ENCODE data around the gene SMKR1.
"Not testable (repeated sequence)": the region's sequence is repeated elsewhere in the genome, so short reads cannot be mapped to it uniquely, and the experiment has no call there.

SMKR1 gene

GRCh38 chr7:129482781-129483180 is 19.6 kb upstream of the SMKR1 start:
- DNase-seq (ENCODE audit: low spot score): no peak

- DNase-seq (ENCODE audit: low spot score): no peak
Observed at GRCh38 chr7:129489491-129489890, 12.8 kb upstream of the SMKR1 start.

DNA sequence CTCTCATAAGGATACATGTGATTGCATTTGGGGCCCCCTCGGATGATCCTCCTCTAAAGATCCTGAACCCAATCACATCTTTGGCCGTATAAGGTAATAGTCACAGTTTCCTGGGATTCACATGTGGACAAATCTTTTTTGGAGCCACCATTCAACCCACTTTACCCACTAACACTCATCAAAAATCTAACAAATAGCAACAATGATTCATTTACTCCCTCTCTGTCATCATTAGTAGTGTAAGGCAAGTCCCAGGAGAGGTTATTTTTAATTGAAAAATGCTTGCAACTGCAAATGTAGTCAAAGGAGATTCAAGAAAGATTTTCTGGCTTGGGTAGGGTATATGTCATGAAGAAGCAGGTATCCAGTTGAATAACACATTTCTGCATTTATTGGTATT is 9.9 kb upstream of the SMKR1 start:
- no peak for DNase-seq (ENCODE audit: low spot score)

- DNase-seq (ENCODE audit: low spot score): no peak
Observed at GRCh38 chr7:129493555-129493954, 8.8 kb upstream of the SMKR1 start.

DNA sequence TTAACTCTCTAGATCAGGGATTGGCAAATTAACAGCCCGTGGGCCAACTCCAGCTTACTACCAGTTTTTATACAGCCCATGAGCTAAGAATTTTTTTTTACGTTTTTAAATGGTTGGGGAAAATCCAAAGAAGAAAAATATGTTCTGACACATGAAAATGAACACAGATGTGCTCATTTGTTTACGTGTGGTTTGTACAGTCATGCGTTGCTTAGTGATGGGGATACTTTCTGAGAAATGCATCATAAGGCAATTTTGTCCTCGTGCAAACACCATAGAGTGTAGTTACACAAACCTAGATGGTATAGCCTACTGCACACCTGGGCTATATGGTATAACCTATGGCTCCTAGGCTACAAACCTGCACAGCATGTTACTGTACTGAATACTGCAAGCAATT is 8.3 kb upstream of the SMKR1 start:
- no peak for DNase-seq (ENCODE audit: low spot score)

DNA sequence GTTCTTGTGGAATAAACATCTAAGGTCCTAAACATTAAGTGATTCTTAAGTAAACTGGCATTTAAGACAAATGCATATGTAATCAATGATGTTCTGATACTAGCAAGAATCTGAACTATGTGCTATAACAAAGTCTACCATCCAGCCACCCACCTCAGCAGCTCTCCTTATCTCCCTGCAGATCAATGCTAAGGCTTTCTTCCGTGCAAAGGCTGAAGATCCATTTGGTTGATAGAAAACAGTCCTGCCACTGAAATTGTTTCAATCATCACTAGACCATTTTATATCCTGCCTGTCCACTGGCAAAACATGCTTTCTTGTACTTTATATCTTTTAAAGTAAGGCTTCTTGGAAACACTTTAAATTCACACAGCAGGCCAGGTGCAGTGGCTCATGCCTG is 6.3 kb upstream of the SMKR1 start:
- DNase-seq (ENCODE audit: low spot score): no peak

DNA sequence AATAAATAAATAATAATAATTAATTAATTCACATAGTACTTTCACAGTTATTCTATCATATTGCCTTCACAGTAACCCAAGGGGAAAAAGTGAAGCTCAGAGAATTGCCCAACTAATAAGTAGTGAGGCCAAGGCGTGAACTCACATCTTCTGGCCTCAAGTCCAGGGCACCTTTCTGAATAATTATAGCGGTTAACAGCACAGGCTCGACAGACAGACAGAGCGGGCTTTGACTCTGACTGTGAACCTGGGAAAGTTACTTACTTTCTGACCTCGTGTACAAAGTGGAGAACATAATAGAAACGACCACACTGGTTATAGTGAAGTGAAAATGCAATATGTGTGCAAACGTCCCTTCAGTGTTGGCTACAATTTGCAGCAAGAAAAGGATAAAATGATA is 5.7 kb upstream of the SMKR1 start:
- no peak for DNase-seq (ENCODE audit: low spot score)

- no peak for DNase-seq (ENCODE audit: low spot score)
Observed at GRCh38 chr7:129497156-129497555, 5.2 kb upstream of the SMKR1 start.

GRCh38 chr7:129498021-129498420 is 4.3 kb upstream of the SMKR1 start:
- DNase-seq (ENCODE audit: low spot score): no peak

DNA sequence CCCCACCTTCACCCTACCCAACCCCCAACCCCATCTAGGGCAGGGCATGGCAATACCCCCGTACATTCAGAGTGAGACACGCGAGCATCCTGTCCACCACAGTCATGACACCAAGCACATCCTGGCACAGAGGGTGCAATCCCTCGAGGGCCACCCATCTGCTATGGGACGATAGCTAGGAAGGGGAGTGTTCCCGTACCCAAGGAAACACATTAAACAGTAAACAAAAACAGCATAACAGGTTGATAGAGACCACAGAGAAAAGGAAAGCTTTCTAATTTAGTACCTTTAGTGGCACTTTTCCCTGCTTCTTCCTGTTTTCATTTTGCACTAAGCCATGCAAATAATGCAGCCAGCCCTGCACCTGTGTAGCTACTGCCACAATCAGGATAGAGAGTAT is 2.3 kb upstream of the SMKR1 start:
- no peak for DNase-seq (ENCODE audit: low spot score)

- peak; percentile 7 for DNase-seq (ENCODE audit: low spot score)
Observed at GRCh38 chr7:129502708-129503685, 666 bp downstream of the SMKR1 start.

GRCh38 chr7:129503725-129504124 is 1.4 kb downstream of the SMKR1 start:
- no peak for DNase-seq (ENCODE audit: low spot score)

GRCh38 chr7:129512192-129512591 is 9.9 kb downstream of the SMKR1 start:
- no peak for DNase-seq (ENCODE audit: low spot score)

- DNase-seq (ENCODE audit: low spot score): no peak
Observed at GRCh38 chr7:129513546-129513945, 11.2 kb downstream of the SMKR1 start.

DNA sequence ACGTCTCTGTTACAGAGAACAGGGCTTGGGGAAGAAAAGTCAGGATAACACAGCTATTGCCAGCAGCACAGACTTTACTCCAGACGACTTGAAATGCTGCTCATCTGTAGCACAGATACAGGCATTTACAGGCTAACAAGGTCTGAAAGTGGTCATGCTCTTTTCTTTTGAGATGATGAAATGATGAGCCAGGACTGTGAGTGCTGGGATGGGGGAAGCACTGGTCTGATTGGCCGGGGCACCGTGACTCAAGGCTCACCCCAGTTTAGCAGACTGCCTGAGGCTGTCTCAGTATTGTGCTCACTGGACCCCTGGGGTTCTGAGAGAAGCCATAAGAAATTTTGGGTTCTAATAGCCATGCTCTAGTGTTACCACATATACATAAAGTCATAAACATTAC is 12.4 kb downstream of the SMKR1 start:
- DNase-seq (ENCODE audit: low spot score): no peak

DNA sequence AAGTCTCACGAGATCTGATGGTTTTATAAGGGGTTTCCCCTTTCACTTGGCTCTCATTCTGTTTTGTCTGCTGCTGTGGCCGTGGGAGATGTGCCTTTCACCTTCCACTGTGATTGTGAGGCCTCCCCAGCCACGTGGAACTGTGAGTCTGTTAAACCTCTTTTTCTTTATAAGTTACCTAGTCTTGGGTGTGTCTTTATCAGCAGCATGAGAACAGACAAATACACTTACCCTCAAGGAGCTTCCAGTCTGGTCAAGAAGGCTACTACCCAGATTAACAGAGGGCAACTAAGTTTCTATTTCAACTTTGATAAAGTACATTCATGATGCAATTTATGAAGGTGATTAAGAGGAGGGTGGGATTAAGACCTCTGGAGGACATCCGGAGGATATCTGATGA is 13.1 kb downstream of the SMKR1 start:
- DNase-seq (ENCODE audit: low spot score): no peak

GRCh38 chr7:129517931-129518330 is 15.6 kb downstream of the SMKR1 start:
- DNase-seq (ENCODE audit: low spot score): no peak

GRCh38 chr7:129519464-129519863 is 17.1 kb downstream of the SMKR1 start:
- DNase-seq (ENCODE audit: low spot score): no peak

DNA sequence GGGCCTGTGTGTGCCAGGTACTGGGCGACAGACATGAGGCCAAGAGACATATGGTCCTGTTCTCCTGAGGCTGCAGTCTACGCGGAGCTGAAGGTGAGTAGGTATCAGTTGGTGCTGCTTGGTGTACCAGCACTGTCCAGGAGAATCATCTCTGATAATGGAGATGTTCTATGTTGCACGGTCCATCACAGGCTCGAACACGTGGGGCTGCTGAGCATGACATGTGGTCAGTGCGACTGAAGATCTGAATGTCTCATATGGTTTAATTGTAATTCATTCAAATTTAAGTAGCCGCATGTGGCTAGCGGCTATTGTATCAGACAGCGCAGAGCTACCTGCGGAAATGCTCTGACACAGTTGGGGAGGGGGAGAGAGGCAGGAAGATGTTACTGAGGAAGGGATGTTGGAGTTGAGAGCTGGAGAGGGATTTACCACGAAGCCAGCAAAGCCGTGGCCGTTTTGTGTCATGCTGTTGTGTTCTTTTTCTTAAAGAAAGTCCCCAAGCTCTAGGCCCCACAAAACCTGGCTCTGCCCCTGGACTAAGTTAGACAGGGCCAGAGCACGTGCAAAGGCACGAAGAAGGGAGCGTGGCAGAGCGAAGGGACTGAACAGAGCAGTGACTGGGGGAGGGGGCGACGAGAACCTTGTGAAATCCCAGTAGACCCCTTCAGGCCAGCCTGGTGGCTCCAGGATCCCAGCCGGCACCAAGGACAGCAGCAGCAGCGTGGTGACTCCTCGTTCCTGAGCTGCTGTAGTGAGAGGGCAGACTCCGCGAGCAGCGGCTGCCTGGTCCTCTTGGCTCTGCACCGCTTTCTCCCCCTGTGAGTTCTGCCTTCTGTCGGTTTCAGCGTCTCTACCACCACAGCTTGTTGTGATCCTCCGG is 20.0 kb downstream of the SMKR1 start:
- DNase-seq (ENCODE audit: low spot score): no peak

- DNase-seq (ENCODE audit: low spot score): no peak
Observed at GRCh38 chr7:129522971-129523340, 20.6 kb downstream of the SMKR1 start.

- DNase-seq (ENCODE audit: low spot score): no peak
Observed at GRCh38 chr7:129523924-129524323, 21.6 kb downstream of the SMKR1 start.

- not testable (repeated sequence) for DNase-seq (ENCODE audit: low spot score)
Observed at GRCh38 chr7:129524405-129524804, 22.1 kb downstream of the SMKR1 start.

Data from Ammon's horn (tissue), 1 donor.